Amniotic epithelial cell (primary cell): ENCODE measurements around the gene NEDD4L.
A peak's percentile ranks its signal among the peaks of the same experiment; 100 is the strongest.

Source experiments
- DNase-seq: peaks from one replicate; pipeline ENCODE4 v3.0.0-alpha.2; 2010; ENCODE audit warnings: low read depth

NEDD4L gene

GRCh38 chr18:58052960-58053359, 8.9 kb downstream of the NEDD4L start:
- no peak for DNase-seq

- DNase-seq, result peak; percentile 60
Observed at GRCh38 chr18:58054041-58054781, 10.2 kb downstream of the NEDD4L start.

- no peak for DNase-seq
Observed at GRCh38 chr18:58055890-58056558, 12.0 kb downstream of the NEDD4L start.

- DNase-seq, result no peak
Observed at GRCh38 chr18:58056852-58057251, 12.8 kb downstream of the NEDD4L start.

GRCh38 chr18:58057291-58057965, 13.4 kb downstream of the NEDD4L start:
- DNase-seq, result no peak

- peak; percentile 72 for DNase-seq
Observed at GRCh38 chr18:58058720-58059119, 14.7 kb downstream of the NEDD4L start.

- DNase-seq, result no peak
Observed at GRCh38 chr18:58060254-58060653, 16.2 kb downstream of the NEDD4L start.

- no peak for DNase-seq
Observed at GRCh38 chr18:58061349-58061748, 17.3 kb downstream of the NEDD4L start.

- DNase-seq, result no peak
Observed at GRCh38 chr18:58064406-58064998, 20.5 kb downstream of the NEDD4L start.

- DNase-seq, result no peak
Observed at GRCh38 chr18:58065956-58066355, 21.9 kb downstream of the NEDD4L start.

GRCh38 chr18:58067601-58068000, 23.6 kb downstream of the NEDD4L start:
- no peak for DNase-seq

- DNase-seq, result no peak
Observed at GRCh38 chr18:58069099-58069498, 25.1 kb downstream of the NEDD4L start.

GRCh38 chr18:58069721-58070292, 25.8 kb downstream of the NEDD4L start:
- DNase-seq, result no peak

GRCh38 chr18:58076052-58076451, 32.0 kb downstream of the NEDD4L start:
- no peak for DNase-seq

GRCh38 chr18:58077329-58077728, 33.3 kb downstream of the NEDD4L start:
- no peak for DNase-seq

- no peak for DNase-seq
Observed at GRCh38 chr18:58078889-58079573, 35.0 kb downstream of the NEDD4L start.

GRCh38 chr18:58080451-58080850, 36.4 kb downstream of the NEDD4L start:
- no peak for DNase-seq

GRCh38 chr18:58087928-58088690, 44.1 kb downstream of the NEDD4L start:
- DNase-seq, result no peak

GRCh38 chr18:58088691-58089065, 44.7 kb downstream of the NEDD4L start:
- no peak for DNase-seq

- DNase-seq, result no peak
Observed at GRCh38 chr18:58091099-58091611, 47.1 kb downstream of the NEDD4L start.

- DNase-seq, result peak; percentile 46
Observed at GRCh38 chr18:58093311-58093803, 49.3 kb downstream of the NEDD4L start.
